ENCODE data around the gene CCDC73.
"Not testable (repeated sequence)": the region's sequence is repeated elsewhere in the genome, so short reads cannot be mapped to it uniquely, and the experiment has no call there.

The CCDC73 gene
- total RNA-seq: 0 to 0.36 (median 0) reads per million in 4 experiments

GRCh38 chr11:32794439-32794838 lies at the start of gene CCDC73:
CCDC73 (minus strand) TSS chr11:32794662; CDS start chr11:32760243, 34,419 bp downstream.
- no peak for DNase-seq

DNA sequence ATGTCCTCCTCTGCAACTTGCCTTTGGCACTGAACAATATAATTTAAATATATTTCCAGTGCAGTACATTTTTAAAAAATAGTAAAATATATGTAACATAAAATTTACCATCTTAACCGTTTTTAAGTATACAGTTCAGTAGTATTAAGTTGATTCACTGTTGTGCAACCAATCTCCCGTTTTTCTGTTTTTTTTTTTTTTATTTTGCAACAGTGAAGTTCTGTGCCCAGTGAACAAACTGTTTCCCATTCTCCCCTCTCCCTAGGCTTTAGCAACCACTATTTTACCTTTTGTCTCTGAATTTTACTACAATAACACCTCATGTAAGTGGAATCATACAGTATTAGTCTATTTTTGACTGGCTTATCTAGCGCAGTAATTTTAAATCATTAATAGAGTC lies 49.1 kb upstream of the CCDC73 start:
- DNase-seq: no peak

DNA sequence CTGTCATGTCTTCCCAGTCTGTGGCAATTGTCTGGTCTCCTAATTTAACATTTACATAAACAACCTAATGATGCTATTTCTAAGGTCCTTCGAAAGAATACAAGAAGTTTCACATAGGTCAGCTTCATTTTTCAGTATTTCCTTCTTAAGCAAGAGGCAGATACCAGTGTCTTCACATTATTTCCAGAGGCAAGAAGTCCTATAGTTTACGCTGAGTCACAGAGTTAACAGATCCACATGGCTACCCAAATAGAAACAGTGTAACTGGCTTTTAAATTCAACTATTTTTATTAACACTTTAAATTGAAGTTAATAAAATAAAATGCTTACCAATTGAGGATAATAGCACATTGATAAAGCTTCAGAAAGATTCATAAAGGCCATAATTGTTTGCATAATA lies 46.1 kb upstream of the CCDC73 start:
- DNase-seq: no peak

- DNase-seq: no peak
Measured at GRCh38 chr11:32839308-32839707, 44.8 kb upstream of the CCDC73 start.

GRCh38 chr11:32838505-32839274 lies 44.2 kb upstream of the CCDC73 start:
- no peak for DNase-seq

DNA sequence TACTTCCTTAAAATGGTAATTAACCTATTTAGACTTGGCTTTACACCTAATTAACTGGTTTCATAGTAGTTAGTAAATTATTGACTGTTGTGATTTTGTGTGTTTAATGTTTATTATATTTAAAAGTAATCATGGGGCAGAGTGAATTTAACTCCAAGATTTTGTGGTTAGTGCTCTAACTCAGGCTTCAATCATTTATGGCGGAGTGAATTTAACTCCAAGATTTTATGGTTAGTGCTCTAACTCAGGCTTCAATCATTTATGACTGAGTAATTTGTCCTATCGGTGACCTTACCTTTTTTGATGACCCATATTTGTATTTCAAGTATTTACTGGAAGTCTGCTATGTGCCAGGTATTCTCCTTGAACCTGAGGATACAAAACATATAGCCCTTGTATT lies 42.5 kb upstream of the CCDC73 start:
- no peak for DNase-seq

DNA sequence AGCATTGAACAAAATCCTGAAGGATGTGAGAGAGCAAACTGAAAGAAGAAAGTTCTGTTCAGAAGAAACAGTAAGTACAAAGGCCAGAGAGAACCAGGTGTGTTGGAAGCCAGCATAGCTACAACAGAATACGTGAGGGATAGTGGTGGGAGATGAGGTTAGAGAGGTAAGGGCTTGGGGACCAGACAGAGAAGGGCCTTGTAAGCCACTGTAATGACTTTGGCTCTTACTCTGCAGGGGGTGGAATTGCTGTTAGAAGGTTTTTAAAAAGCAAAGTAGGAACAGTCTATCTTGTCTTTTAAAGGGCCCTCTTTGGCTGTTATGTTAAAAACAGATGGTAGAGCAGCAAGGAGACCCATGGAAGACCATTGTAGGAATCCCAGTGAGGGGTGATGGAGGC lies 39.5 kb upstream of the CCDC73 start:
- DNase-seq: no peak

DNA sequence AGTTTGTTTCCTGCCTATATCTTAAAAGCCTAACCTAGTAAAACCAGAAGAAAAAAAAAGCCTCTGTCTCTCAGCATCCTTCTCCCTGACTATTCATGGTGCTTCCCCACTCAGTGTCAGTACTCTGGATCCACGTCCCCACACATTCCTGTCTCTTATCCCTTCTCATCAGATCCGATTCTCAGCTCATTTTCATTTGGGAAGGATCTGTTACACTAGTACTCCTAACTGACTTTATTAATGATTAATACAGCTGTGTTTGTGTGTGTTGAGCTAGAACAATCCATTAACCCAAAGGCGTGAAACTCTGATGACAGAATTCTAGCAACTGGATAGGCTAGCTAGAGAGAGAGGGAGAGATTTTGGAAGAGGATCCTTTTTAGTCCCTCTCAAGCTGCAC lies 36.8 kb upstream of the CCDC73 start:
- no peak for DNase-seq

- DNase-seq: no peak
Measured at GRCh38 chr11:32830796-32831195, 36.3 kb upstream of the CCDC73 start.

- no peak for DNase-seq
Measured at GRCh38 chr11:32830413-32830738, 35.9 kb upstream of the CCDC73 start.

DNA sequence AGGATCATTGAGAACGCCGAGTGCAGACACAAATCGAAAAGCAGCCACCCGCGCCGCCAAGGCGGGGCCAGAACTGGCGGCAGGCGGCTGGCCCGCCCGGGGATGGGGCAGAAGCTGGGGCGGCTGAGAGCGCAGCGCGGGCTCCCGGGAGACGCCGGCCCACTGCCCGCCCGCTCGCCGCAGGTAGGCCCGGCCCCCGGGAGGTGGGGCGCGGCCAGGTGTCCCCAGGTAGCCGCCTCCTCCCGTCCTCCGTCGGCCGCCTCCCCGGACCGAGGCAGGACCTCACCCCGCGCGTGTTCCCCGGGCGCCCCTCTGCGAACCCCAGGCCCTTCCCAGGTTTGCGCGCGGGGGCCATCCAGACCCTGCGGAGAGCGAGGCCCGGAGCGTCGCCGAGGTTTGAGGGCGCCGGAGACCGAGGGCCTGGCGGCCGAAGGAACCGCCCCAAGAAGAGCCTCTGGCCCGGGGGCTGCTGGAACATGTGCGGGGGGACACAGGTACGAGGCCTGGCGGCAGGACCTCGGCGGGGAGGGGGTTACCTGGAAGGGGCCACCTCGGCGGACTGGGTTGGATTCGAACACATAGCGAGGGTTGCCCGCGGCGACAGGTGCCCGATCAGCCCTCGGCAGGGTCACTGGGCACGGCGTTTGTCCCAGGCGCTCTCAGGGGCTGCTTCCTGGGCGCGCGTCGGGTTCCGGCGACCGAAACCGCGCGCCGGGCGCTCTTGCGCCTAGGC lies 35.4 kb upstream of the CCDC73 start, which contains the start of gene PRRG4:
PRRG4 (plus strand) TSS at position 248 of the 733 bp plus-strand sequence. CDS start 603 bp downstream, outside the sequence.
- DNase-seq: no peak

DNA sequence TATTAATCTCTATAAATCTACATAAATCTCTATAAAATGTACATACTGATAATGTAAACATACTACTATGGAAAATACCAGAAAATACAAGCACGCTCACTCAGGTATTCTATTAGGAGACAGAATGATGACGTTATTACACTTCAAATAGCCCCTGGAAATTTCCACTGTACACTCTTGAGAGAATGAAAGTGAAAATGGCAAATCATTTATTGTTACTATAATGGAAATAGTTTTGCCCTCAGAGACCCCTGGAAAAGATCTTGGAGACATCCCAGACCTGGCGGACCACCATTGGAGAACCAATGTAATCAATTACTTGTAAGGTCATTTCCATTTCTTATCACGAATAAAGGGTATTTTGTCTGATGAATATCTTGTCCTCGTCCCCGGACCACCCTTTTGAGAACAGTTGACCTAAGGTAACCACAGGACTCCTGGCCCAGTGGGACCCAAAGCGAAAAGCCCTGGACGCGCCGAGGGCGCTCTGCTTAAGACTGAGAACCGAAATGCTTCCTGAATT lies 34.8 kb upstream of the CCDC73 start:
- no peak for DNase-seq

- no peak for DNase-seq
Measured at GRCh38 chr11:32827276-32827675, 32.8 kb upstream of the CCDC73 start.

- no peak for DNase-seq
Measured at GRCh38 chr11:32826113-32826512, 31.7 kb upstream of the CCDC73 start.

DNA sequence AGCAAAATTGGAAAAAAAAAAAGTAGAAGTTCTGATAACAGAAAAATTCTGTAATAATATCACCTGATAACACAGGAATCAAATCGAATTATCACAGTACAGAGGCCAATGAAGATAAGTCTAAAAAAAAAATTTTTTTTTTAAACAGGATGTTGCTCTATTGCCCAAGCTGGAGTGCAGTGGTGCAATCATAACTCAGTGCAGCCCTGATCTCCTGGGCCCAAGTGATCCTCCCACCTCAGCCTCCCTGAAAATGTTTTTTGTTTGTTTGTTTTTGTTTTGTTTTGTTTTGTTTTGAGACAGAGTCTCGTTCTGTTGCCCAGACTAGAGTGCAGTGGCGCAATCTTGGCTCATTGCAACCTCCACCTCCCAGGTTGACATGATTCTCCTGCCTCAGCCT lies 29.2 kb upstream of the CCDC73 start:
- DNase-seq: not testable (repeated sequence)

GRCh38 chr11:32821917-32822560 lies 27.6 kb upstream of the CCDC73 start:
- no peak for DNase-seq

DNA sequence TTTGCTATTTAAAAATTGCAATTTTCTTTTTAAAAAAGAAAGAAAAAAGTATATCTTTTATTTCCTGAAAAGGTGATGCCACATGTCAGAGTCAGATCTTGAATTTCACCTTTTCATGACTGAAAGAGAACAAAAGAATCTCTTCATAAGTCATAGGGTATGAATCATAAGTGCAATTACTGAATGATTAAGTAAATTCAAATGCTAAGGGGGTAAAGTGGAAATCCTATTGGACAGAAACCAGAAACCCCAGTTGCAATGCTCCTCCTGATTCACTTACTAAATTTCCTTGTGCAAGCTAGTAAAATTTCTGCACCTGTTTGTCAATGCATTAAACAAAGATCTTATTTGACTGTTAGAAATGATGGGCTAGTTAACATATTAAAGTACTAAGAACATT lies 27.1 kb upstream of the CCDC73 start:
- no peak for DNase-seq

- no peak for DNase-seq
Measured at GRCh38 chr11:32820497-32820896, 26.0 kb upstream of the CCDC73 start.

- no peak for DNase-seq
Measured at GRCh38 chr11:32819187-32819586, 24.7 kb upstream of the CCDC73 start.

GRCh38 chr11:32817852-32818183 lies 23.4 kb upstream of the CCDC73 start:
- no peak for DNase-seq

- no peak for DNase-seq
Measured at GRCh38 chr11:32817181-32817851, 22.9 kb upstream of the CCDC73 start.

- no peak for DNase-seq
Measured at GRCh38 chr11:32809313-32809712, 14.9 kb upstream of the CCDC73 start.

- no peak for DNase-seq
Measured at GRCh38 chr11:32796425-32796824, 2.0 kb upstream of the CCDC73 start.
